SK-N-SH (cell line): ENCODE data around the gene ITGB3BP. TPM values are rescaled to one million over a fixed set of nuclear protein-coding genes. Genes with fewer than 3 reads are reported as not detected.

ENCODE experiments used
- CTCF ChIA-PET: fragments of 300-600, 350-600 bp; formaldehyde crosslinking; extraction: SDS; loops from one replicate; lab custom pipeline; 2021; lab: Yijun Ruan, JAX
- POLR2A ChIA-PET: fragments of 350-600 bp; sonication (Branson Sonifier 250); formaldehyde crosslinking; extraction: SDS; loops from one replicate; lab custom pipeline; 2020; ENCODE audit warnings: antibody characterized with exemption, inconsistent platforms; lab: Yijun Ruan, JAX
- DNase-seq: peaks from one replicate; pipeline ENCODE4 v3.0.0; 2012
- H2AFZ ChIP-seq: fragments of 200-600 bp; sonication (generic); 2 replicates; pipeline ENCODE4 v1.8.1; 2016; ENCODE audit warnings: antibody characterized with exemption, mild to moderate bottlenecking, low read depth
- H3F3A ChIP-seq: fragments of 200-600 bp; sonication (generic); replicated peaks from 2 replicates; pipeline ENCODE3; 2016; ENCODE audit warnings: antibody characterized with exemption, mild to moderate bottlenecking; ENCODE audit not compliant: insufficient read depth
- H3K27ac ChIP-seq, 2 experiments: fragments of 200-500 bp in 1 of 2; fragments of 200-600 bp in 1 of 2; sonication (Bioruptor generic) in 1 of 2; sonication (generic), shearing (Covaris generic) in 1 of 2; 2 replicates each; pipeline versions ENCODE4 v1.5.1 to v1.6.1; 2014 to 2016; ENCODE audit warnings: low read depth in 2 of 2, inconsistent platforms in 1 of 2, low read length in 1 of 2, mild to moderate bottlenecking in 1 of 2, mixed read lengths in 1 of 2
- H3K27me3 ChIP-seq: fragments of 200-600 bp; sonication (generic), shearing (Covaris generic); 2 replicates; pipeline ENCODE4 v1.6.1; 2016; ENCODE audit warnings: mixed run types; ENCODE audit not compliant: insufficient read depth
- H3K36me3 ChIP-seq, 2 experiments: fragments of 200-500 bp in 1 of 2; fragments of 200-600 bp in 1 of 2; sonication (Bioruptor generic) in 1 of 2; sonication (generic) in 1 of 2; replicated peaks in 1 of 2; 2 replicates each; pipeline versions ENCODE3 to v1.5.1; 2014 to 2016; ENCODE audit warnings: low read length in 1 of 2, mild to moderate bottlenecking in 1 of 2; ENCODE audit not compliant: insufficient read depth in 2 of 2, control insufficient read depth in 1 of 2
- H3K4me1 ChIP-seq, 2 experiments: fragments of 200-500 bp in 1 of 2; fragments of 200-600 bp in 1 of 2; sonication (Bioruptor generic) in 1 of 2; sonication (generic), shearing (Covaris generic) in 1 of 2; 2 replicates each; pipeline versions ENCODE4 v1.5.1 to v1.6.1; 2014 to 2016; ENCODE audit warnings: low read depth in 1 of 2, low read length in 1 of 2, mixed run types in 1 of 2; ENCODE audit not compliant: insufficient read depth in 2 of 2, control insufficient read depth in 1 of 2
- H3K4me2 ChIP-seq: fragments of 200-600 bp; sonication (generic), shearing (Covaris generic); 2 replicates; pipeline ENCODE4 v1.6.1; 2017; ENCODE audit warnings: mixed run types
- H3K4me3 ChIP-seq, 2 experiments: fragments of 200-500 bp in 1 of 2; fragments of 200-600 bp in 1 of 2; sonication (Bioruptor generic) in 1 of 2; sonication (generic), shearing (Covaris generic) in 1 of 2; 2 replicates each; pipeline versions ENCODE4 v1.5.1 to v1.8.1; 2014 to 2016; ENCODE audit warnings: low read depth in 2 of 2, inconsistent platforms in 1 of 2, low read length in 1 of 2, mild to moderate bottlenecking in 1 of 2, mixed read lengths in 1 of 2, moderate library complexity in 1 of 2
- H3K79me2 ChIP-seq: fragments of 200-600 bp; sonication (generic); 2 replicates; pipeline ENCODE4 v1.8.1; 2017; ENCODE audit warnings: mild to moderate bottlenecking; ENCODE audit not compliant: insufficient read depth
- H3K9ac ChIP-seq: fragments of 200-600 bp; sonication (generic); 2 replicates; pipeline ENCODE4 v1.6.1; 2017; ENCODE audit warnings: mixed run types
- H3K9me2 ChIP-seq: fragments of 200-600 bp; sonication (generic); 2 replicates; pipeline ENCODE4 v1.6.1; 2017; ENCODE audit warnings: mixed run types
- H3K9me3 ChIP-seq: fragments of 200-600 bp; sonication (generic); 2 replicates; pipeline ENCODE4 v1.6.1; 2017; ENCODE audit warnings: mixed run types, mild to moderate bottlenecking, moderate library complexity
- H4K20me1 ChIP-seq: fragments of 200-600 bp; sonication (generic); 2 replicates; pipeline ENCODE4 v1.6.1; 2017; ENCODE audit warnings: mild to moderate bottlenecking, mixed run types; ENCODE audit not compliant: insufficient read depth
- CHD2 ChIP-seq: fragments of 150-350 bp; IDR thresholded peaks from 2 replicates; pipeline ENCODE4 v1.6.1; 2018; ENCODE audit warnings: low read length; ENCODE audit not compliant: partially characterized antibody
- ELF1 ChIP-seq: IDR thresholded peaks from 2 replicates; pipeline ENCODE4 v1.4.0; 2012
- EP300 ChIP-seq, 2 experiments: IDR thresholded peaks; 2 replicates each; pipeline versions ENCODE4 v1.4.0 to v1.6.1; 2012; ENCODE audit warnings: borderline replicate concordance in 1 of 2, low read depth in 1 of 2, low read length in 1 of 2
- FOXJ3 ChIP-seq: sonication (generic); formaldehyde crosslinking; IDR thresholded peaks from 2 replicates; pipeline ENCODE4 v1.5.1; 2020; ENCODE audit warnings: mild to moderate bottlenecking, missing genetic modification reagents
- GABPA ChIP-seq: IDR thresholded peaks from 2 replicates; pipeline ENCODE4 v1.4.0; 2012; ENCODE audit warnings: low read depth, mild to moderate bottlenecking
- JUND ChIP-seq: IDR thresholded peaks from 2 replicates; pipeline ENCODE4 v1.4.0; 2012
- MEF2A ChIP-seq: IDR thresholded peaks from 2 replicates; pipeline ENCODE4 v1.4.0; 2012; ENCODE audit warnings: low read depth, borderline replicate concordance
- NFIC ChIP-seq: IDR thresholded peaks from 2 replicates; pipeline ENCODE4 v1.4.0; 2012; ENCODE audit warnings: borderline replicate concordance
- RAD21 ChIP-seq: IDR thresholded peaks from 2 replicates; pipeline ENCODE4 v1.6.1; 2012; ENCODE audit warnings: mild to moderate bottlenecking, low read length
- RFX5 ChIP-seq: IDR thresholded peaks from 2 replicates; pipeline ENCODE4 v1.6.1; 2012; ENCODE audit warnings: mild to moderate bottlenecking, improper control_type of control experiment, low read length
- RXRA ChIP-seq: IDR thresholded peaks from 2 replicates; pipeline ENCODE4 v1.4.0; 2012; ENCODE audit warnings: low read depth, mild to moderate bottlenecking, borderline replicate concordance
- SIN3A ChIP-seq: IDR thresholded peaks from 2 replicates; pipeline ENCODE4 v1.6.1; 2012; ENCODE audit warnings: low read depth, mild to moderate bottlenecking, low read length, moderate library complexity, borderline replicate concordance
- SMC3 ChIP-seq: IDR thresholded peaks from 2 replicates; pipeline ENCODE4 v1.6.1; 2012; ENCODE audit warnings: low read depth, low read length, improper control_type of control experiment
- TAF1 ChIP-seq: IDR thresholded peaks from 2 replicates; pipeline ENCODE4 v1.6.1; 2012; ENCODE audit warnings: low read depth, mild to moderate bottlenecking, low read length, moderate library complexity, borderline replicate concordance
- YY1 ChIP-seq: IDR thresholded peaks from 2 replicates; pipeline ENCODE4 v1.4.0; 2012; ENCODE audit warnings: low read depth, mild to moderate bottlenecking
- polyA plus RNA-seq, 3 experiments: library from polyadenylated mRNA; depleted of rRNA; stranded (reverse); fragments of >200 nt; gene quantifications; 2 replicates each; pipeline ENCODE4 v1.2.3, GENCODE V29; 2012
- TF ChIP-seq, protein P1 (sequence below): fragments of 150-350 bp; IDR thresholded peaks from 2 replicates; pipeline ENCODE4 v1.6.1; 2017; ENCODE audit warnings: antibody characterized with exemption, low read length, low read depth, borderline replicate concordance
- TF ChIP-seq, protein P2 (sequence below): fragments of 200-600 bp; sonication (generic); IDR thresholded peaks from 2 replicates; pipeline ENCODE4 v1.6.1; 2017; ENCODE audit warnings: antibody characterized with exemption, mild to moderate bottlenecking, moderate library complexity
- TF ChIP-seq, protein P3 (sequence below): IDR thresholded peaks from 2 replicates; pipeline ENCODE4 v1.4.0; 2012; ENCODE audit warnings: low read depth, borderline replicate concordance

Gene ITGB3BP
- polyA plus RNA-seq, 1 of the 3 experiments (the other 2 are of a cell fraction) = 9.9 TPM

DNA sequence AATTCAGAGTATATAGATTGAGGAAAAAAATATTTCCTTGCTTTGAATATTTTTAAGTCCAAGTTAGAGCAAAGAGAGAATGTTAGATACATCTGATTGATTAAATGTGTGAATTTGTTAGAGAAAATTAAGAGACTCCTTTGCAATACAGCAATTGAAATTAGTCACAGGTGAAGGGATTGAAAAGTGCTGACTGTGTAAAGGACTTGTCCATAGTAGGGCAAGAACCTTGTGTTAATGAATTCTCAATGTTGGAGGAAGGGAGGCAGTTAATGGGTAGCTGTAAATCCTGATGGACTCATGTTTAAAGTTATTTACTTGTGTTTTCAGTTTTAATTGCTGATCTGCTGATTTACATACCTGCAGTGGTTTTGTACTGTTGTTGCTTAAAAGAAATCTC, 117.0 kb downstream of the ITGB3BP start:
- H2AFZ ChIP-seq = no peak overlapping the region
- H3K36me3 ChIP-seq = peaks cover 3 to 5% of the 10 kb centered on the region in 2 experiments
- H3K9ac ChIP-seq = no peak overlapping the region
- POLR2A ChIA-PET = no interaction called here
- no peaks in the 10 kb centered on the region for H3K27me3 ChIP-seq
- H3K4me3 ChIP-seq = no peak overlapping the region
- H3K4me1 ChIP-seq = no peaks in the 10 kb centered on the region; a peak in 1 of 4 replicates
- no peaks in the 10 kb centered on the region for H3K9me2 ChIP-seq
- no peak for DNase-seq
- H3K4me2 ChIP-seq = no peak overlapping the region
- H3K9me3 ChIP-seq = no peaks in the 10 kb centered on the region
- TF ChIP-seq CHD2 = no peak
- TF ChIP-seq FOXJ3 (CRISPR knock-in tag) = no peak
- no peak for TF ChIP-seq TAF1
- no peak for TF ChIP-seq MEF2A
- TF ChIP-seq, protein P1, sequence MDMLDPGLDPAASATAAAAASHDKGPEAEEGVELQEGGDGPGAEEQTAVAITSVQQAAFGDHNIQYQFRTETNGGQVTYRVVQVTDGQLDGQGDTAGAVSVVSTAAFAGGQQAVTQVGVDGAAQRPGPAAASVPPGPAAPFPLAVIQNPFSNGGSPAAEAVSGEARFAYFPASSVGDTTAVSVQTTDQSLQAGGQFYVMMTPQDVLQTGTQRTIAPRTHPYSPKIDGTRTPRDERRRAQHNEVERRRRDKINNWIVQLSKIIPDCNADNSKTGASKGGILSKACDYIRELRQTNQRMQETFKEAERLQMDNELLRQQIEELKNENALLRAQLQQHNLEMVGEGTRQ = no peak
- no peak for TF ChIP-seq JUND
- no peak for TF ChIP-seq SIN3A
- TF ChIP-seq RXRA = no peak
- TF ChIP-seq, protein P2, sequence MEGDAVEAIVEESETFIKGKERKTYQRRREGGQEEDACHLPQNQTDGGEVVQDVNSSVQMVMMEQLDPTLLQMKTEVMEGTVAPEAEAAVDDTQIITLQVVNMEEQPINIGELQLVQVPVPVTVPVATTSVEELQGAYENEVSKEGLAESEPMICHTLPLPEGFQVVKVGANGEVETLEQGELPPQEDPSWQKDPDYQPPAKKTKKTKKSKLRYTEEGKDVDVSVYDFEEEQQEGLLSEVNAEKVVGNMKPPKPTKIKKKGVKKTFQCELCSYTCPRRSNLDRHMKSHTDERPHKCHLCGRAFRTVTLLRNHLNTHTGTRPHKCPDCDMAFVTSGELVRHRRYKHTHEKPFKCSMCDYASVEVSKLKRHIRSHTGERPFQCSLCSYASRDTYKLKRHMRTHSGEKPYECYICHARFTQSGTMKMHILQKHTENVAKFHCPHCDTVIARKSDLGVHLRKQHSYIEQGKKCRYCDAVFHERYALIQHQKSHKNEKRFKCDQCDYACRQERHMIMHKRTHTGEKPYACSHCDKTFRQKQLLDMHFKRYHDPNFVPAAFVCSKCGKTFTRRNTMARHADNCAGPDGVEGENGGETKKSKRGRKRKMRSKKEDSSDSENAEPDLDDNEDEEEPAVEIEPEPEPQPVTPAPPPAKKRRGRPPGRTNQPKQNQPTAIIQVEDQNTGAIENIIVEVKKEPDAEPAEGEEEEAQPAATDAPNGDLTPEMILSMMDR = no peak
- no peak for TF ChIP-seq SMC3
- TF ChIP-seq YY1 = no peak
- TF ChIP-seq ELF1 = no peak
- TF ChIP-seq, all 33 proteins: peak for 0
- no peaks in the 10 kb centered on the region for H3F3A ChIP-seq
- no peak overlapping the region for H3K27ac ChIP-seq
- CTCF ChIA-PET = interaction anchor here (1.9 kb wide), 1 partner anchor 36 kb away, joined by 7 read pairs; no protein-coding TSS in a partner anchor
- no peaks in the 10 kb centered on the region for H4K20me1 ChIP-seq
- no peaks in the 10 kb centered on the region for H3K79me2 ChIP-seq

DNA sequence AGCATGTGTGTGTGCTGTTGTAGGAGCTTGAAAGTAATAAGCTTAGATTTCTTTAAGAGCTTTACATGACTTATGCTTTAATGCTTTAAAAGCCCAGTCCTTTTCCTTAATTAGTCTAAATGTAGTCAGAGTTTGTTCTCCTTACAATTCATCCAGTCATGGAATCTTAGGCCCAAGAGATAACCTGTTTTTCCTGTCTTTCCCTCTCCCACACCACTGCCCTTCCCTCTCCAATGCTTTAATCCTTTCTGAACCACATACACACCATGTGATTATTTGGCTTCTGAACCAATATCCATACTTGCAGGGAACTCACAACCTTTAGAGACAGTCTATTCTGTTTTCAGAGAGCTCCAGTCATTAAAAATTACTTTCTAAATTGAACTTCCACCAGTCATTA, 118.0 kb downstream of the ITGB3BP start:
- no peaks in the 10 kb centered on the region for H3K79me2 ChIP-seq
- POLR2A ChIA-PET = no interaction called here
- no peak overlapping the region for H3K27ac ChIP-seq
- TF ChIP-seq RFX5 (no peak), GABPA (no peak), NFIC (no peak), EP300 (IDR thresholded peaks at IDR 0.05; ENCODE audit: borderline replicate concordance in 1 of 2, low read depth in 1 of 2, low read length in 1 of 2) (no peak), RAD21 (no peak)
- TF ChIP-seq, protein P3, sequence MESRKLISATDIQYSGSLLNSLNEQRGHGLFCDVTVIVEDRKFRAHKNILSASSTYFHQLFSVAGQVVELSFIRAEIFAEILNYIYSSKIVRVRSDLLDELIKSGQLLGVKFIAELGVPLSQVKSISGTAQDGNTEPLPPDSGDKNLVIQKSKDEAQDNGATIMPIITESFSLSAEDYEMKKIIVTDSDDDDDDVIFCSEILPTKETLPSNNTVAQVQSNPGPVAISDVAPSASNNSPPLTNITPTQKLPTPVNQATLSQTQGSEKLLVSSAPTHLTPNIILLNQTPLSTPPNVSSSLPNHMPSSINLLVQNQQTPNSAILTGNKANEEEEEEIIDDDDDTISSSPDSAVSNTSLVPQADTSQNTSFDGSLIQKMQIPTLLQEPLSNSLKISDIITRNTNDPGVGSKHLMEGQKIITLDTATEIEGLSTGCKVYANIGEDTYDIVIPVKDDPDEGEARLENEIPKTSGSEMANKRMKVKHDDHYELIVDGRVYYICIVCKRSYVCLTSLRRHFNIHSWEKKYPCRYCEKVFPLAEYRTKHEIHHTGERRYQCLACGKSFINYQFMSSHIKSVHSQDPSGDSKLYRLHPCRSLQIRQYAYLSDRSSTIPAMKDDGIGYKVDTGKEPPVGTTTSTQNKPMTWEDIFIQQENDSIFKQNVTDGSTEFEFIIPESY = no peak
- TF ChIP-seq, protein P2 = no peak
- TF ChIP-seq, all 33 proteins: peak for 0
- DNase-seq = no peak
- Histone ChIP-seq H3K4me1 (no peaks in the 10 kb centered on the region; a peak in 1 of 4 replicates), H4K20me1 (no peaks in the 10 kb centered on the region), H3K36me3 (peaks cover 3 to 5% of the 10 kb centered on the region in 2 experiments), H3K9me2 (no peaks in the 10 kb centered on the region), H2AFZ (no peak overlapping the region), H3F3A (no peaks in the 10 kb centered on the region), H3K4me2 (no peak overlapping the region), H3K9ac (no peak overlapping the region), H3K27me3 (no peaks in the 10 kb centered on the region), H3K9me3 (no peaks in the 10 kb centered on the region), H3K4me3 (no peak overlapping the region)
- CTCF ChIA-PET = interaction anchor here (1.2 to 1.9 kb wide), 2 partner anchors 32 to 37 kb away, joined by 3 to 7 read pairs; no protein-coding TSS in a partner anchor
